Naive B cell (primary cell): ENCODE data around the gene GPRC5D. TPM values are rescaled to one million over a fixed set of nuclear protein-coding genes. Genes with fewer than 3 reads are reported as not detected.

Experiments used
- ATAC-seq, 2 donors: fragments of 150-1000 bp; cut with Tn5 transposase; 2 replicates each; pipeline ENCODE4 v1.10.0; 2021; ENCODE audit warnings: low read depth in 2 of 2, mild to moderate bottlenecking in 2 of 2, moderate library complexity in 2 of 2
- DNase-seq: peaks from one replicate; pipeline ENCODE4 v3.0.0; 2022
- H3K27ac Mint-ChIP-seq, 6 donors: one replicate each; pipeline ENCODE4 v1.8.0; 2020 to 2022; ENCODE audit warnings: mild to moderate bottlenecking in 6 of 6, mixed read lengths in 6 of 6, moderate library complexity in 5 of 6, inconsistent platforms in 2 of 6
- H3K27me3 Mint-ChIP-seq, 3 donors: one replicate each; pipeline ENCODE4 v1.8.0; 2021 to 2022; ENCODE audit warnings: mixed read lengths in 3 of 3, mild to moderate bottlenecking in 1 of 3
- H3K36me3 Mint-ChIP-seq, 2 donors: one replicate each; pipeline ENCODE4 v1.8.0; 2020 to 2022; ENCODE audit warnings: mixed read lengths in 2 of 2, inconsistent platforms in 1 of 2, mild to moderate bottlenecking in 1 of 2
- H3K4me1 Mint-ChIP-seq, 3 donors: one replicate each; pipeline ENCODE4 v1.8.0; 2020 to 2022; ENCODE audit warnings: mixed read lengths in 3 of 3, inconsistent platforms in 1 of 3, mild to moderate bottlenecking in 1 of 3, moderate library complexity in 1 of 3
- H3K4me3 Mint-ChIP-seq, 8 donors: one replicate each; pipeline ENCODE4 v1.8.0; 2020 to 2022; ENCODE audit warnings: mild to moderate bottlenecking in 8 of 8, mixed read lengths in 8 of 8, moderate library complexity in 8 of 8, inconsistent platforms in 2 of 8
- H3K9me3 Mint-ChIP-seq, 7 donors: one replicate each; pipeline ENCODE4 v1.8.0; 2020 to 2022; ENCODE audit warnings: mixed read lengths in 7 of 7, mild to moderate bottlenecking in 5 of 7, inconsistent platforms in 2 of 7, moderate library complexity in 1 of 7
- polyA plus RNA-seq, 6 donors: library from polyadenylated mRNA; unstranded; fragments of 300-500 nt; fragmentation: Illumina TruSeq; gene quantifications; one replicate each; pipeline ENCODE4 v1.2.3, GENCODE V29; 2021; ENCODE audit warnings: low read depth in 6 of 6

Gene GPRC5D
- polyA plus RNA-seq, 6 donors from 2014 or later = 0.32 TPM; not detected in 5

- Mint-ChIP-seq H3K27ac (peak overlapping the region in 1 of 6 donors; percentile 11), H3K9me3 (peaks cover 13 to 35% (median 21%) of the 10 kb centered on the region in 7 donors), H3K27me3 (no peaks in the 10 kb centered on the region), H3K4me1 (peaks cover 0 to 3% (median 0%) of the 10 kb centered on the region in 3 donors), H3K36me3 (peaks cover 39 to 44% of the 10 kb centered on the region in 2 donors), H3K4me3 (no peak overlapping the region)
- no peak for ATAC-seq
- no peak for DNase-seq
Measured at GRCh38 chr12:12975322-12976077, 23.5 kb upstream of the GPRC5D start.

DNA sequence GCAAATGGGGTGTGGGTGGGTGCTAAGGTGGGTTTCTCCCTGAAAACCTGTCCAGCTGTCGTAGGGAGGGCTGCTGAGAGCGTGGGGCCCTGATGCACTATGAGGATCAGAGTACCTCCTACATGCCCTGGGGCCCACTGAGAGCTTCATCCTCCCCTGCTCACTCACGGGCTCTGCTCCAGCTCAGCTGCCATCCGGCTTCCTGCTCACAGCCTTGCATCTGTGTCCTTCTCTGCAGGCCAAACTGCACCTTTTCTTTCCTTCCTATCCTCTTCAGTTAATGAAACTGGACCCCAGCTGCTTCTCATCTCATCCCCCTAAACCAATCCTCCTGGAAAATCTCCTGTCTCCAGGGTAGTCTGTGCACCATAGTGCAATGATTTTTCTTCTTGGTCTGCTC lies 22.2 kb upstream of the GPRC5D start:
- peaks cover 39 to 44% of the 10 kb centered on the region in 2 donors for H3K36me3 Mint-ChIP-seq
- DNase-seq = no peak
- H3K27me3 Mint-ChIP-seq = no peaks in the 10 kb centered on the region
- H3K27ac Mint-ChIP-seq = no peak overlapping the region
- H3K4me3 Mint-ChIP-seq = no peak overlapping the region
- H3K4me1 Mint-ChIP-seq = peaks cover 0 to 3% (median 0%) of the 10 kb centered on the region in 3 donors
- ATAC-seq = no peak
- peaks cover 13 to 35% (median 21%) of the 10 kb centered on the region in 7 donors for H3K9me3 Mint-ChIP-seq

GRCh38 chr12:12973019-12973418 lies 21.0 kb upstream of the GPRC5D start:
- Mint-ChIP-seq H3K9me3 (peaks cover 13 to 35% (median 21%) of the 10 kb centered on the region in 7 donors), H3K4me3 (no peak overlapping the region), H3K36me3 (peaks cover 39 to 44% of the 10 kb centered on the region in 2 donors), H3K4me1 (peaks cover 0 to 3% (median 0%) of the 10 kb centered on the region in 3 donors), H3K27ac (no peak overlapping the region), H3K27me3 (no peaks in the 10 kb centered on the region)
- no peak for DNase-seq
- no peak for ATAC-seq

- H3K4me3 Mint-ChIP-seq = no peak overlapping the region
- H3K36me3 Mint-ChIP-seq = no peaks in the 10 kb centered on the region
- no peak for ATAC-seq
- no peaks in the 10 kb centered on the region for H3K4me1 Mint-ChIP-seq
- no peaks in the 10 kb centered on the region for H3K27me3 Mint-ChIP-seq
- H3K9me3 Mint-ChIP-seq = no peaks in the 10 kb centered on the region
- H3K27ac Mint-ChIP-seq = no peak overlapping the region
- no peak for DNase-seq
Measured at GRCh38 chr12:12965836-12966235, 13.9 kb upstream of the GPRC5D start.

DNA sequence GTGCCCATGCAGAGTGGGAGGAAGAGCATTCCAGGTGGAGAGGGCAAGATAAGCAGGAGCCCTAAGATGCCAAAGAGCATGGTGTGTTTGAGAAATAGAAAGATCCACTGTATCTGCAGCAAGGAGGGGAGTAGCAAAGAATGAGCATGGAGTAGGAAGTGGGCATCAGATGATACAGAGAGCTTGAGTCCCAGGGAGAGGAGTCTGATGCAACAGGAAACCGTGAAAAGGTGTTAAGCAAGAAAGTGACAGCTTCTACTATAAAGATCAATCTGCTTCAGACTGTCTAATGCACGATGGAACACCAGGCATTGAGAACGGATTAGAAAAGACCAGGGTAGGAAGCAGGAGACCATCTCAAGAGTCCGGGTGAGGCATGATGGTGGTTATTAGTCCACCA lies 12.3 kb upstream of the GPRC5D start:
- Mint-ChIP-seq H3K4me1 (no peaks in the 10 kb centered on the region), H3K4me3 (no peak overlapping the region), H3K27ac (peak overlapping the region in 1 of 6 donors; percentile 34), H3K9me3 (no peaks in the 10 kb centered on the region), H3K36me3 (no peaks in the 10 kb centered on the region), H3K27me3 (no peaks in the 10 kb centered on the region)
- ATAC-seq (no peak), DNase-seq (no peak)

DNA sequence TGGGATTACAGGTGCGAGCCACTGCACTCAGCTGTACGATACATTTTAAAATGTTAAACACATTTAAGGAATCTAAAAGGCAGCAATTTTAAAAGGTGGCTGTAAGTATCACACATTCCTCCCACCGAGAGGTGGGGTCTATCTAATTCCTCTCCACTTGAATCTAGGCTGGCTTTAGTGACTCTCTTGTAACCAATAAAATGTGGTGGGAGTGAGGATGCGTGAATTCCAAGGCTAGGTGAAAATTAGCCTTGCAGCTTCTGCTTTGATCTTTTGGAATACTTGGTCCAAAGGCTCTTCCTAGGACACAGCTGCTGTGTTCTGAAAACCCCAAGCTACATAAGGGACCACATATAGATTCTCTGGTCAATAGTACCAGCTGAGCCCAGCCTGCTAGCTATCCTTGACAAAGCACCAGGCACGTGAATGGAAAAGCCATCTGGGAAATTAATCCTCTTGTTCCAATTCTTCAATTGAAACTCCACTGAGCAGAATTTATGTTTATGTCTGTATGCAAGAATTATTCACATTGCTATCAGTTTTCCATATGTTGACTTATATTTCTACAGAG lies 8.8 kb upstream of the GPRC5D start:
- Mint-ChIP-seq H3K9me3 (peaks cover 0 to 4% (median 0%) of the 10 kb centered on the region in 7 donors), H3K36me3 (no peaks in the 10 kb centered on the region), H3K27me3 (peaks cover 4 to 9% (median 5%) of the 10 kb centered on the region in 3 donors), H3K4me1 (peaks cover 0 to 5% (median 0%) of the 10 kb centered on the region in 3 donors), H3K27ac (no peak overlapping the region), H3K4me3 (no peak overlapping the region)
- no peak for ATAC-seq
- DNase-seq = no peak

DNA sequence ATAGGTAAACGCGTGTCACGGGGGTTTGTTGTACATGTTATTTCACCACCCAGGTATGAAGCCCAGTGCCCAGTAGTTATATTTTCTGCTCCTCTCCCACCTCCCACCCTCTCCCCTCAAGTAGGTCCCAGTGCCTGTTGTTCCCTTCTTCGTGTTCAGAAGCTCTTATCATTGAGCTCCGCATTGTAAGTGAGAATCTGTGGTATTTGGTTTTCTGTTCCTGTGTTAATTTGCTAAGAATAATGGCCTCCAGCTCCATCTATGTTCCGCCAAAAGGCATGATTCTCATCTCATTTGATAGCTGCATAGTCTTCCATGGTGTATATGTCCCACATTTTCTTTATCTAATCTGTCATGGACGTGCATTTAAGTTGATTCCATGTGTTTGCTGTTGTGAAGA lies 6.9 kb upstream of the GPRC5D start:
- Mint-ChIP-seq H3K4me1 (peaks cover 0 to 5% (median 0%) of the 10 kb centered on the region in 3 donors), H3K4me3 (no peak overlapping the region), H3K9me3 (peaks cover 0 to 4% (median 0%) of the 10 kb centered on the region in 7 donors), H3K36me3 (no peaks in the 10 kb centered on the region), H3K27ac (peak overlapping the region in 1 of 6 donors; percentile 75), H3K27me3 (peaks cover 4 to 9% (median 5%) of the 10 kb centered on the region in 3 donors)
- no peak for DNase-seq
- ATAC-seq = no peak

- Mint-ChIP-seq H3K36me3 (no peaks in the 10 kb centered on the region), H3K4me3 (no peak overlapping the region), H3K4me1 (peaks cover 0 to 5% (median 0%) of the 10 kb centered on the region in 3 donors), H3K27me3 (peaks cover 4 to 9% (median 8%) of the 10 kb centered on the region in 3 donors), H3K9me3 (peaks cover 0 to 5% (median 0%) of the 10 kb centered on the region in 7 donors), H3K27ac (peak overlapping the region in 1 of 6 donors; percentile 39)
- DNase-seq = no peak
- ATAC-seq = no peak
Measured at GRCh38 chr12:12954878-12955625, 3.1 kb upstream of the GPRC5D start.

GRCh38 chr12:12954356-12954755 lies 2.4 kb upstream of the GPRC5D start:
- peaks cover 0 to 5% (median 0%) of the 10 kb centered on the region in 3 donors for H3K4me1 Mint-ChIP-seq
- peaks cover 0 to 5% (median 0%) of the 10 kb centered on the region in 7 donors for H3K9me3 Mint-ChIP-seq
- no peak overlapping the region for H3K4me3 Mint-ChIP-seq

GRCh38 chr12:12951504-12951903 lies 466 bp downstream of the GPRC5D start:
- ATAC-seq (no peak), DNase-seq (no peak)
- Mint-ChIP-seq H3K36me3 (no peaks in the 10 kb centered on the region), H3K27ac (no peak overlapping the region), H3K9me3 (peaks cover 0 to 5% (median 0%) of the 10 kb centered on the region in 7 donors), H3K4me1 (peaks cover 0 to 4% (median 0%) of the 10 kb centered on the region in 3 donors), H3K4me3 (no peak overlapping the region), H3K27me3 (peaks cover 0 to 27% (median 13%) of the 10 kb centered on the region in 3 donors)

More at GRCh38 chr12:12954356-12954755, 2.4 kb upstream of the GPRC5D start:
- no peak for DNase-seq
- no peaks in the 10 kb centered on the region for H3K36me3 Mint-ChIP-seq
- H3K27ac Mint-ChIP-seq = no peak overlapping the region
- peaks cover 4 to 15% (median 13%) of the 10 kb centered on the region in 3 donors for H3K27me3 Mint-ChIP-seq
- ATAC-seq = no peak

DNA sequence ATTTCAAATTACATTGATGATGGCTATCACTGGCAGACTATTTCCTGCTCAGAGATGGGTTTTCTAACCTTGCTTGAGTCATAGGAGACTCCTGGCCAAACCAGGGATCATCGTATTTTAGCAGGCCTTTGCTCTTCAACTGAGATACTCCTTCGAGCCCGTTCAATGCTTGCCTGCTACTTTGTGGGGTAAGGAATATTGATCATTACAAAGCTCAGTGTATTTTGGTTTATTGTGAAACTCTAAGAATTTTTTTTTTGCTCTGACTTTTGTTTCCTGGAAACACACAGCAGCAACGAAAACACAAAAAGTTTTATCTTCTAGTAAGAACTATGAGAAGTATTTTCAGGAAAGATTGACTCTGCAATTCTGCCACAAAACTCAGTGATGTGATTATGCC lies 4.1 kb downstream of the GPRC5D start:
- Mint-ChIP-seq H3K9me3 (no peaks in the 10 kb centered on the region), H3K4me1 (no peaks in the 10 kb centered on the region), H3K36me3 (no peaks in the 10 kb centered on the region), H3K27ac (no peak overlapping the region), H3K27me3 (peaks cover 0 to 28% (median 6%) of the 10 kb centered on the region in 3 donors), H3K4me3 (no peak overlapping the region)
- no peak for DNase-seq
- no peak for ATAC-seq

DNA sequence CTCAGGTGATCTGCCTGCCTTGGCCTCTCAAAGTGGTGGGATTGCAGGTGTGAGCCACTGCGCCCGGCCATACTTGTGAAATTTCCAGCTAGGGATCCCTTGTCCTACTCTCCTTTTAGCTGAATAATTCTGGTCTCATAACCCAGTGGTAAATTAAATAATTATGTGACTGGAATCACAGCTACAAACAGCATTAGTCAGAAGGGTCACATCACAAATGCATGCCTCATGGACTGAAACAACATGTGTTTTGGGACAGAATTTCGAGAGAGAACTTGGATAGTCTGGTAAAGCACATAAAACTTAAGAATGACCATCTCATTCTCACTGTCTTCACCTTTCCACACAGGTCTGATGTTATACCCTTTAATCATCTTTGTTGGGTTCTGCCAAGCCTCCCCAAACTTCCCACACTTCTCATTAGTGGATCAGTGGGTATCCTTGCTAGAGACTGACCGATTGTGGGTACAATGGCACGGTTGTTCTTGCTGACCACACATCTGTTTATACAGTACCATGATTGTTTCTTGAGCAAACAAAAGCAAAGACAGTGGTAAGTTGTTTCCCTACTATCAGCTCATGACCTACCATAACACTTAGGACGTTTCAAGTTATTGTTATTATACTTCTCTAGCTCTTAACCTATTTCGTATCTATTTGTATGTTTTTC lies 5.1 kb downstream of the GPRC5D start:
- DNase-seq = no peak
- H3K4me1 Mint-ChIP-seq = no peaks in the 10 kb centered on the region
- H3K4me3 Mint-ChIP-seq = no peak overlapping the region
- no peak for ATAC-seq
- peaks cover 0 to 28% (median 6%) of the 10 kb centered on the region in 3 donors for H3K27me3 Mint-ChIP-seq
- peak overlapping the region in 1 of 6 donors; percentile 87 for H3K27ac Mint-ChIP-seq
- no peaks in the 10 kb centered on the region for H3K9me3 Mint-ChIP-seq
- no peaks in the 10 kb centered on the region for H3K36me3 Mint-ChIP-seq

GRCh38 chr12:12945591-12945990 lies 6.4 kb downstream of the GPRC5D start:
- H3K9me3 Mint-ChIP-seq = no peaks in the 10 kb centered on the region
- DNase-seq (no peak), ATAC-seq (no peak)
- H3K36me3 Mint-ChIP-seq = no peaks in the 10 kb centered on the region
- no peak overlapping the region for H3K4me3 Mint-ChIP-seq
- no peaks in the 10 kb centered on the region for H3K4me1 Mint-ChIP-seq
- no peak overlapping the region for H3K27ac Mint-ChIP-seq
- H3K27me3 Mint-ChIP-seq = peaks cover 0 to 28% (median 6%) of the 10 kb centered on the region in 3 donors
